ENCODE results near the gene DLK1.

The DLK1 gene

DNA sequence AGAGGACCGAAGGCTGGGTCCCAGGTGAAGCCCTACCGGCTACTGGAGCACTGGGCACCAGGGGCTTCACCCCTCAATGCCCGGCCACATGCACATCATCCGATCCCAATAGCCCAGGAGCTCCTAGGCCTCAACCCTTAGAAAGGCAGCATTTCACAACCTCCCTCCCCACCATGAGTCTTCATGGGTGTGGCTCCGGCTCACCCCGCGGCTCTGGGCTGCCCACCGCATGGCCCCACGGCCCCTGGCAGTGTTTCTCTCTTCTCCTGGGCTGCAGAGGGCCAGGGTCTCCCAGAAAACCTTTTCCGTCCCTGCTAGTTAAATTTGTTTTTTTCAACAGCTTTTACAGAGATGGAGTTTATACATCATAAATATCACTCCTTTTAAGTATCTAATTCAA is 28.6 kb upstream of the DLK1 start:
- Histone ChIP-seq H3K9me2 (replicated peaks; ENCODE audit: insufficient read depth, low read length) (no peaks in the 10 kb centered on the region), H3K9me3 (replicated peaks; ENCODE audit: insufficient read depth, low read length) (no peaks in the 10 kb centered on the region), H3K27me3 (replicated peaks; ENCODE audit: insufficient read depth, low read length) (peaks cover 61% of the 10 kb centered on the region)

GRCh38 chr14:100698666-100699448 is 27.8 kb upstream of the DLK1 start:
- H3K27ac ChIP-seq (ENCODE audit: low read length) = no peak overlapping the region
- H3K9me3 ChIP-seq (replicated peaks; ENCODE audit: insufficient read depth, low read length) = no peaks in the 10 kb centered on the region
- no peak for DNase-seq
- H2AFZ ChIP-seq (ENCODE audit: low read length) = no peak overlapping the region
- H3F3A ChIP-seq (ENCODE audit: insufficient read depth, low read length) = no peaks in the 10 kb centered on the region
- H3K27me3 ChIP-seq (replicated peaks; ENCODE audit: insufficient read depth, low read length) = peaks cover 69% of the 10 kb centered on the region
- H3K4me3 ChIP-seq (ENCODE audit: low read length) = no peak overlapping the region
- TF ChIP-seq CTCF (IDR thresholded peaks at IDR 0.05; ENCODE audit: low read length) = no peak
- H4K20me1 ChIP-seq (ENCODE audit: insufficient read depth, low read length) = no peaks in the 10 kb centered on the region
- no peaks in the 10 kb centered on the region for H3K4me1 ChIP-seq (ENCODE audit: low read length)
- H3K9ac ChIP-seq (ENCODE audit: low read length) = no peak overlapping the region
- H3K9me2 ChIP-seq (replicated peaks; ENCODE audit: insufficient read depth, low read length) = no peaks in the 10 kb centered on the region
- H3K36me3 ChIP-seq (replicated peaks; ENCODE audit: insufficient read depth, low read length) = no peaks in the 10 kb centered on the region
- no peaks in the 10 kb centered on the region for H3K79me2 ChIP-seq (ENCODE audit: low read length)
- H3K4me2 ChIP-seq (ENCODE audit: low read depth, low read length) = no peak overlapping the region

More for the DNA sequence above, 28.6 kb upstream of the DLK1 start:
- Histone ChIP-seq H3K27ac (ENCODE audit: low read length) (no peak overlapping the region), H4K20me1 (ENCODE audit: insufficient read depth, low read length) (no peaks in the 10 kb centered on the region), H3K79me2 (ENCODE audit: low read length) (no peaks in the 10 kb centered on the region), H3K36me3 (replicated peaks; ENCODE audit: insufficient read depth, low read length) (no peaks in the 10 kb centered on the region), H3K4me2 (ENCODE audit: low read depth, low read length) (no peak overlapping the region), H3K4me1 (ENCODE audit: low read length) (no peaks in the 10 kb centered on the region), H3K4me3 (ENCODE audit: low read length) (no peak overlapping the region), H3F3A (ENCODE audit: insufficient read depth, low read length) (no peaks in the 10 kb centered on the region), H2AFZ (ENCODE audit: low read length) (no peak overlapping the region), H3K9ac (ENCODE audit: low read length) (no peak overlapping the region)
- no peak for DNase-seq
- TF ChIP-seq CTCF (IDR thresholded peaks at IDR 0.05; ENCODE audit: low read length) (no peak), EZH2 (optimal IDR thresholded peaks at IDR 0.05; ENCODE audit: low read depth, low read length) (no peak), EZH2phosphoT487 (IDR thresholded peaks at IDR 0.05; ENCODE audit: low read length) (no peak)

DNA sequence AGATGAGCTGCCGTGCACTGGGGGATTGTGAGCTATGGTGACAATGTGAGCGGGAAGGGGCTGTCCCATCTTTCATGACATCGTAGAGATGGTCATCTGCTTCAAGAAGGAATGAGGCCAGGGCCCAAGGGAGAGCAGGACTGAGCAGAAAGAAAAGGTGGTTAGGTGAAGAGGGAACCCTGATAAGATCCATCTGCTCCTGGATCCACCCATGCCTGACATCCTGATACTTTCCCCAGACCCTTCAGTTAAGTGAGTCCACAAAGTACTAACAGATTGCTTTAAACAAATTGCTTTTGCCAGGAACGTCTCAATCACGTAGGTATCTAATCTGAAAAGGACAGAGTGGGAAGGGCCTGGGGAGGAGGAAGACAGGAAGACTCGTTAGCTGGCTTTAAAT is 25.4 kb upstream of the DLK1 start:
- peaks cover 61% of the 10 kb centered on the region for H3K27me3 ChIP-seq (replicated peaks; ENCODE audit: insufficient read depth, low read length)
- H3K4me2 ChIP-seq (ENCODE audit: low read depth, low read length) = no peak overlapping the region
- no peaks in the 10 kb centered on the region for H3K4me1 ChIP-seq (ENCODE audit: low read length)
- H3K9ac ChIP-seq (ENCODE audit: low read length) = no peak overlapping the region
- H4K20me1 ChIP-seq (ENCODE audit: insufficient read depth, low read length) = no peaks in the 10 kb centered on the region
- no peak overlapping the region for H2AFZ ChIP-seq (ENCODE audit: low read length)
- no peaks in the 10 kb centered on the region for H3K36me3 ChIP-seq (replicated peaks; ENCODE audit: insufficient read depth, low read length)
- no peak overlapping the region for H3K27ac ChIP-seq (ENCODE audit: low read length)
- no peak for DNase-seq
- no peak overlapping the region for H3K4me3 ChIP-seq (ENCODE audit: low read length)
- H3K9me3 ChIP-seq (replicated peaks; ENCODE audit: insufficient read depth, low read length) = no peaks in the 10 kb centered on the region
- no peaks in the 10 kb centered on the region for H3K9me2 ChIP-seq (replicated peaks; ENCODE audit: insufficient read depth, low read length)
- no peaks in the 10 kb centered on the region for H3F3A ChIP-seq (ENCODE audit: insufficient read depth, low read length)
- TF ChIP-seq EZH2phosphoT487 (IDR thresholded peaks at IDR 0.05; ENCODE audit: low read length) = no peak
- TF ChIP-seq EZH2 (optimal IDR thresholded peaks at IDR 0.05; ENCODE audit: low read depth, low read length) = no peak
- TF ChIP-seq CTCF (IDR thresholded peaks at IDR 0.05; ENCODE audit: low read length) = no peak
- H3K79me2 ChIP-seq (ENCODE audit: low read length) = no peaks in the 10 kb centered on the region
